Astrocyte of the cerebellum (primary cell): ENCODE results near the gene SLC10A3.

ENCODE experiments used
- DNase-seq: peaks from one replicate; pipeline ENCODE4 v3.0.0-alpha.2; 2011; ENCODE audit warnings: low read depth
- H3K4me3 ChIP-seq: 2 replicates; pipeline ENCODE4 v1.5.1; 2011; ENCODE audit warnings: mild to moderate bottlenecking, low read depth, low read length, moderate library complexity
- in situ Hi-C: cut with HindIII; loops from 2 replicates; pipeline ENCODE4 v1.10.0; 2017; ENCODE audit warnings: low sequenced_read_pairs
- TF ChIP-seq, protein P1 (sequence below): IDR thresholded peaks from 2 replicates; pipeline ENCODE4 v1.5.1; 2012; ENCODE audit warnings: low read length, low read depth, moderate library complexity, mild to moderate bottlenecking; ENCODE audit errors: missing control alignments

Gene SLC10A3

DNA sequence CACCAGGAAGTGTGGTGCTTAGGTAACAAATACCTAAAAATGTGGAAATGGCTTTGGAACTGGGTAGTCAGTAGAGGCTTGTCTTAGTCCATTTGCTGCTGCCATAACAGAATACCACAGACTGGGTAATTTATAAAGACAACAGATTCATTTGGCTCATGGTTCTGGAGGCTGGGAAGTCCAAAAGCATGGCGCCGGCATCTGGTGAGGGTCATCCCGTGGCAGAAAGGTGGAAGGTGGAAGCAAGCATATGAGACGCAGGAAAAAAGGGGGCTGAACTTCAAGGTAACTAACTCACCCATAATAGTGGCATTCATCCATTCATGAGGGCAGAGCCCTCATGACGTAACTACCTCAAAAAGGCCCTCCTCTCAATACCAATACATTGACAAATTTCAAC is 19.0 kb upstream of the SLC10A3 start:
- TF ChIP-seq, protein P1, sequence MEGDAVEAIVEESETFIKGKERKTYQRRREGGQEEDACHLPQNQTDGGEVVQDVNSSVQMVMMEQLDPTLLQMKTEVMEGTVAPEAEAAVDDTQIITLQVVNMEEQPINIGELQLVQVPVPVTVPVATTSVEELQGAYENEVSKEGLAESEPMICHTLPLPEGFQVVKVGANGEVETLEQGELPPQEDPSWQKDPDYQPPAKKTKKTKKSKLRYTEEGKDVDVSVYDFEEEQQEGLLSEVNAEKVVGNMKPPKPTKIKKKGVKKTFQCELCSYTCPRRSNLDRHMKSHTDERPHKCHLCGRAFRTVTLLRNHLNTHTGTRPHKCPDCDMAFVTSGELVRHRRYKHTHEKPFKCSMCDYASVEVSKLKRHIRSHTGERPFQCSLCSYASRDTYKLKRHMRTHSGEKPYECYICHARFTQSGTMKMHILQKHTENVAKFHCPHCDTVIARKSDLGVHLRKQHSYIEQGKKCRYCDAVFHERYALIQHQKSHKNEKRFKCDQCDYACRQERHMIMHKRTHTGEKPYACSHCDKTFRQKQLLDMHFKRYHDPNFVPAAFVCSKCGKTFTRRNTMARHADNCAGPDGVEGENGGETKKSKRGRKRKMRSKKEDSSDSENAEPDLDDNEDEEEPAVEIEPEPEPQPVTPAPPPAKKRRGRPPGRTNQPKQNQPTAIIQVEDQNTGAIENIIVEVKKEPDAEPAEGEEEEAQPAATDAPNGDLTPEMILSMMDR, result no peak
- H3K4me3 ChIP-seq, result no peak overlapping the region
- no peak for DNase-seq
- in situ Hi-C loops, result no loop called here

DNA sequence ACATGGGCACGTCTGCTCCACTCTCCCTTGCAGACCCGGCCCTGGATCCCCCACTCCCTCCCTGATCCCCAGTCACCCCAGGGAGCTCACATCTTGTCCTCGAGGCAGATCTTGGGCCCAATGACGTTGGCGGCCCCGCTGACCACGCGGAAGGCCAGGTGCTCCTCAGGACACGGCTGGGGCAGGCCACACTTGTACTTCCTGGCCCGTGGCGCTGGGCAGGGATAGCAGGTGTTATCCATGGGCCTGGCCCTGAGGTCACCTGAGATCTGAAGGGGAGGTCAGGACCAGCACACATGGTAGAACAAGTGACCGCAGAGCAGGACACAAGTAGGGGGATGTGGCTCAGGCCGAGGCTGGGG is 17.9 kb upstream of the SLC10A3 start:
- H3K4me3 ChIP-seq, result no peak overlapping the region
- in situ Hi-C loops, result no loop called here
- TF ChIP-seq, protein P1, result no peak
- DNase-seq, result no peak

- in situ Hi-C loops, result no loop called here
- TF ChIP-seq, protein P1, result no peak
- no peak for DNase-seq
Measured at GRCh38 chrX:154507673-154508383, 17.4 kb upstream of the SLC10A3 start.

DNA sequence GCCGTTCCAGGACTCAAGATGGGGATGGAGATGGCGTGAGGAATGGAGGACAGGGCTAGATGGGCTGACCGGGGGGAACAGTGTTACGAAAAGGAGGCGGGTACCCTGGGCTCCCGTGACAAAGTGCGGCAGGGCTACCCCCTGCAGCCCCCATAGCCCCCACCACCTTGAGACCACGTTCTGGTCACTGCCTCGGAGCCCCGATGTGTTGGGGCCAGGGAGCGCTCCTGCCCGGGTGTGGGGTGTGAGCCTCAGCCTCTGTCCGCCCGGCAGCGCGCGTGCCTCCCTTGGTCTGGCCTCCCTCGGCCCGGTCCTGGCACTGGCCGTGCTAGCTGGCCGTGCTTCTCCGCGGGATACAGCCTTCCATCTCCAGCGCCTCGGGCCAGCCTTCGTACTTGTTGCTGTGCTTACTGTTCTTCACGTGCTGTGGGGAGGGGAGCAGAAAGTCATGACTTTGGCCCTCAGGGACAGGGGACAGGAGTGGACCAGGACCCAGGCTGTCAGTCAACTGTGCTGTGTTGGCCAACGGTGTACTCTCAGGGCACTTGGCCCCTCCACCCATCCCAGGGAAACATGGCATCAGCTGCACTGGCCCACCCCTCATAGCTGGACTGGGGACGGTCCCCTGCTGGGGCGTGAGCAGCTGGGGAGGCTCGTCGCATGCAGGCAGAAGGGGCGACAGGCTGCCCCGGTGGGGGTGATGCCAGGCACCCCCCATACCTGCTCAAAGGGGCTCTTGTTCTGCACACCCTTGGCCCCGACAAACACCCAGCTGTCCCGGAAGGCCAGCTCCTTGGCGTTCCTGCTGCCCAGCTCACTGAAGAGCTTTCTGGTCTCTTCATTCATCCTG is 16.3 kb upstream of the SLC10A3 start:
- TF ChIP-seq, protein P1, result no peak
- in situ Hi-C loops, result no loop called here

More at GRCh38 chrX:154507673-154508383, 17.4 kb upstream of the SLC10A3 start:
- no peak overlapping the region for H3K4me3 ChIP-seq

GRCh38 chrX:154505734-154506133 is 15.3 kb upstream of the SLC10A3 start:
- TF ChIP-seq, protein P1, result no peak
- no peak overlapping the region for H3K4me3 ChIP-seq
- no peak for DNase-seq
- in situ Hi-C loops, result no loop called here

More for the DNA sequence above, 16.3 kb upstream of the SLC10A3 start:
- H3K4me3 ChIP-seq, result no peak overlapping the region
- no peak for DNase-seq

DNA sequence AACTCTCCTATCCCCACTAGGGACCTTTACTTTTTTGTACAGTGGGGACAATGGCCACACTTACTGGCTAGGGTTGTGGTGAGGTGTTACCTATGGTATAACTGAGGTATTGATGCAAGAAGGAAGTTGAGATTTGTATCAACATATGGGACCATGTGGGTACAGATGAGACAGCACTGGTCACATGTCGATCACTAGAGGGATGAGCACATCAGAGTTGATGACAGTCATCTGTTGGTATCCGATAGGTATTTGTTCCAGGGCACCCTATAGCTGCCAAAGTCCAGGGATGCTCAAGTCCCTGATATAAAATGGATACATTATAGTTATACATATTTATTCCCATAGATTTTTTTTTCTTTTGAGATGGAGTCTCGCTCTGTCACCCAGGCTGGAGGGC is 12.6 kb upstream of the SLC10A3 start:
- TF ChIP-seq, protein P1, result no peak
- in situ Hi-C loops, result no loop called here
- no peak for DNase-seq
- no peak overlapping the region for H3K4me3 ChIP-seq
